ENCODE data around the gene CANX. TPM values are rescaled to one million over a fixed set of nuclear protein-coding genes. Genes with fewer than 3 reads are reported as not detected.

The CANX gene
- total and polyA plus RNA-seq, 2 of the 13 experiments (the other 11 are each of a cell fraction or from before 2014, with no cell fraction given): 477 to 680 TPM

DNA sequence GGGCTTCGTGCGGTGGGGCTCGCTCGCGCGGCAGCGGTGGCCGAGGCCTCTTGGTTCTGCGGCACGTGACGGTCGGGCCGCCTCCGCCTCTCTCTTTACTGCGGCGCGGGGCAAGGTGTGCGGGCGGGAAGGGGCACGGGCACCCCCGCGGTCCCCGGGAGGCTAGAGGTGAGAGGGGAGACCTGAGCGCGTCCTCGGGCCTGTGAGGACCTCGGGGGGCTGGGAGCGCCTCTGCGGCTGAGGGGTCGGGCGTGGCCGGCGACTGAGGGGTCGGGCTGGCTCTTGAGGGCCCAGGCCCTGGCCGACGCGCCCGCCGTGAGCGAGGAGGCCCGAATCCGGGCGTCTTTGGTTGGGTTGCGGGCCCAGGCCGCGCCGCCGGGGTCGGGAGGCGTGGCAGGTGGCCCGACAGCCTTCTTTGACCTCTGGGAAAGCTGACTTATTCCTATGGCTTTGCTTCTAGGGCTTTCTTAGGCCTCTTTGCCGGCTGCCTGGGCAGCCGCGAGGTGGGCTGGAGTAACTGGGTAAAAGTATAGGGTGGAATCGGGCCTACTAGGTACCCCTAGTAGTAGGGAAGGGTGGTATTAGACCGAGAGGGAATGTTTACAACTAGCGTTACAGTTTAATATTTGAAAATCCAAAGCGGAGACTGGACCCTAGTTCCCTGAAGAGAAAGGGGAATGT is at the start of gene CANX (continued):
- TF ChIP-seq ADNP (CRISPR knock-in tag; IDR thresholded peaks at IDR 0.05): no peak
- peak; percentile 94; the same call in 1 of the 2 replicates for TF ChIP-seq ZNF230 (CRISPR knock-in tag; IDR thresholded peaks at IDR 0.05)
- no peak for TF ChIP-seq SMARCC2 (IDR thresholded peaks at IDR 0.05)
- no peak for TF ChIP-seq ZNF75D (CRISPR knock-in tag; IDR thresholded peaks at IDR 0.05; ENCODE audit: borderline replicate concordance)
- TF ChIP-seq, protein P1, sequence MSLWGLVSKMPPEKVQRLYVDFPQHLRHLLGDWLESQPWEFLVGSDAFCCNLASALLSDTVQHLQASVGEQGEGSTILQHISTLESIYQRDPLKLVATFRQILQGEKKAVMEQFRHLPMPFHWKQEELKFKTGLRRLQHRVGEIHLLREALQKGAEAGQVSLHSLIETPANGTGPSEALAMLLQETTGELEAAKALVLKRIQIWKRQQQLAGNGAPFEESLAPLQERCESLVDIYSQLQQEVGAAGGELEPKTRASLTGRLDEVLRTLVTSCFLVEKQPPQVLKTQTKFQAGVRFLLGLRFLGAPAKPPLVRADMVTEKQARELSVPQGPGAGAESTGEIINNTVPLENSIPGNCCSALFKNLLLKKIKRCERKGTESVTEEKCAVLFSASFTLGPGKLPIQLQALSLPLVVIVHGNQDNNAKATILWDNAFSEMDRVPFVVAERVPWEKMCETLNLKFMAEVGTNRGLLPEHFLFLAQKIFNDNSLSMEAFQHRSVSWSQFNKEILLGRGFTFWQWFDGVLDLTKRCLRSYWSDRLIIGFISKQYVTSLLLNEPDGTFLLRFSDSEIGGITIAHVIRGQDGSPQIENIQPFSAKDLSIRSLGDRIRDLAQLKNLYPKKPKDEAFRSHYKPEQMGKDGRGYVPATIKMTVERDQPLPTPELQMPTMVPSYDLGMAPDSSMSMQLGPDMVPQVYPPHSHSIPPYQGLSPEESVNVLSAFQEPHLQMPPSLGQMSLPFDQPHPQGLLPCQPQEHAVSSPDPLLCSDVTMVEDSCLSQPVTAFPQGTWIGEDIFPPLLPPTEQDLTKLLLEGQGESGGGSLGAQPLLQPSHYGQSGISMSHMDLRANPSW (CRISPR knock-in tag; IDR thresholded peaks at IDR 0.05; ENCODE audit: borderline replicate concordance): 0 out of 2 replicates have a peak, but pooled peaks have one; percentile 7
- TF ChIP-seq FOXP1 (IDR thresholded peaks at IDR 0.05): no peak
- TF ChIP-seq FOXP1 (CRISPR knock-in tag; IDR thresholded peaks at IDR 0.05): no peak
- 0 out of 2 replicates have a peak, but pooled peaks have one; percentile 9 for TF ChIP-seq ZSCAN9 (CRISPR knock-in tag; IDR thresholded peaks at IDR 0.05; ENCODE audit: borderline replicate concordance)
- TF ChIP-seq ZNF496 (CRISPR knock-in tag; IDR thresholded peaks at IDR 0.05; ENCODE audit: insufficient replicate concordance): no peak
- TF ChIP-seq ZNF883 (CRISPR knock-in tag; IDR thresholded peaks at IDR 0.05; ENCODE audit: not compliant biosample characterization): peak; percentile 56
- TF ChIP-seq DNMT1 (CRISPR knock-in tag; IDR thresholded peaks at IDR 0.05): no peak
- TF ChIP-seq MBD4 (IDR thresholded peaks at IDR 0.05; ENCODE audit: borderline replicate concordance, low read length): no peak
- 0 out of 2 replicates have a peak, but pooled peaks have one; percentile 23 for TF ChIP-seq KDM3A (CRISPR knock-in tag; IDR thresholded peaks at IDR 0.05; ENCODE audit: low read depth)
- TF ChIP-seq, protein P2, sequence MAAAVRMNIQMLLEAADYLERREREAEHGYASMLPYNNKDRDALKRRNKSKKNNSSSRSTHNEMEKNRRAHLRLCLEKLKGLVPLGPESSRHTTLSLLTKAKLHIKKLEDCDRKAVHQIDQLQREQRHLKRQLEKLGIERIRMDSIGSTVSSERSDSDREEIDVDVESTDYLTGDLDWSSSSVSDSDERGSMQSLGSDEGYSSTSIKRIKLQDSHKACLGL (CRISPR knock-in tag; IDR thresholded peaks at IDR 0.05): peak; percentile 92
- no peak for TF ChIP-seq ZNF282 (IDR thresholded peaks at IDR 0.05; ENCODE audit: partially characterized antibody)
- TF ChIP-seq PHF8 (CRISPR knock-in tag; IDR thresholded peaks at IDR 0.05): peak; percentile 87
- TF ChIP-seq, protein P3, sequence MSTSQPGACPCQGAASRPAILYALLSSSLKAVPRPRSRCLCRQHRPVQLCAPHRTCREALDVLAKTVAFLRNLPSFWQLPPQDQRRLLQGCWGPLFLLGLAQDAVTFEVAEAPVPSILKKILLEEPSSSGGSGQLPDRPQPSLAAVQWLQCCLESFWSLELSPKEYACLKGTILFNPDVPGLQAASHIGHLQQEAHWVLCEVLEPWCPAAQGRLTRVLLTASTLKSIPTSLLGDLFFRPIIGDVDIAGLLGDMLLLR (CRISPR knock-in tag; IDR thresholded peaks at IDR 0.05): no peak; the same call in 1 of the 2 replicates
- TF ChIP-seq NRL (CRISPR knock-in tag; IDR thresholded peaks at IDR 0.05; ENCODE audit: borderline replicate concordance): peak; percentile 59; the same call in 1 of the 2 replicates
- TF ChIP-seq, protein P4, sequence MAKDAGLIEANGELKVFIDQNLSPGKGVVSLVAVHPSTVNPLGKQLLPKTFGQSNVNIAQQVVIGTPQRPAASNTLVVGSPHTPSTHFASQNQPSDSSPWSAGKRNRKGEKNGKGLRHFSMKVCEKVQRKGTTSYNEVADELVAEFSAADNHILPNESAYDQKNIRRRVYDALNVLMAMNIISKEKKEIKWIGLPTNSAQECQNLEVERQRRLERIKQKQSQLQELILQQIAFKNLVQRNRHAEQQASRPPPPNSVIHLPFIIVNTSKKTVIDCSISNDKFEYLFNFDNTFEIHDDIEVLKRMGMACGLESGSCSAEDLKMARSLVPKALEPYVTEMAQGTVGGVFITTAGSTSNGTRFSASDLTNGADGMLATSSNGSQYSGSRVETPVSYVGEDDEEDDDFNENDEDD (CRISPR knock-in tag; IDR thresholded peaks at IDR 0.05; ENCODE audit: borderline replicate concordance): no peak
- TF ChIP-seq ZBTB7B (CRISPR knock-in tag; IDR thresholded peaks at IDR 0.05): no peak
- TF ChIP-seq KAT2B (IDR thresholded peaks at IDR 0.05; ENCODE audit: borderline replicate concordance, low read depth, low read length): no peak

Data from HepG2 (cell line).